MM.1S (cell line): ENCODE data around the gene B4GALT6.

Experiments used
- EZH2 ChIP-seq: fragments of 300-600 bp; sonication (generic); optimal IDR thresholded peaks from 2 replicates; pipeline ENCODE3; 2017; ENCODE audit warnings: low read depth, mild to moderate bottlenecking, antibody characterized with exemption, low read length, mixed read lengths
- TF ChIP-seq, protein P1 (sequence below): fragments of 300-600 bp; sonication (generic); IDR thresholded peaks from 2 replicates; pipeline ENCODE4 v1.5.1; 2016; ENCODE audit warnings: antibody characterized with exemption, low read length, mixed read lengths

DNA sequence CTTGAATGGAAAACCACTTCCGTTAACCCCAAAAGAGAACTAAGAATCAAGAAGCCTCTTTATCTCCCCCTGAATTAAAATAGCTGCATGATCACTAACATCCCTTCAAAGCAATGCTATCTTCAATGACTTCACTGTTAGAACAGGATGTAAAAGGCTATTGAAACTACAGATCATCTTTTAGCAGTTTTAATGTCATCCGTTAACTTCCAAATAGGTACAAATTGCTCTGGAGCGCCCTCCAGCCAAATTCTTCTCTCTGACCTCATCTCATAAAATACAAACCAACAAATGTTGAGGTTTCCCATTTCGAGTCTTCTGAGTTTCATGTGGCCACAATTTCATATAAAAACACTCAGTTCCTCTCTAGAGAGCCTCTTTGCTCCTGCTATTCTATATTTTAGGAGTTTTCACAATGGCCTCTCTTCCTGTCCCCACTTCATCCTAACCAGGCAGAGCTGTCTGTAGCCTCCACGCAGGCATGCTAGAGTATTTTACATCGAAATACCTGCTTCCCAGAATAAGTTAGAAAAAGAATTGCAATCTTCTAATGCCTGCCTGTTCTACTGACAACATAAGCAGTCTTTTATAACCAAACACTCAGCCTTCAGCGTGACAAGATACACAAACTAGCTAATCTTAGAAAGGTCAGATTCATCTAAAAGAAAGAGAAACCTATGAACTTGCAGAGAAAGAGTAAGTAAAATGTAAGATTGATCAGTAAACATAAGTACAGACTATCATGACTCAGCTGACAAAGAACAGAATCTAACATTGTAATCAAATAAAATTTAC is 37.9 kb downstream of the B4GALT6 start:
- TF ChIP-seq, protein P1, sequence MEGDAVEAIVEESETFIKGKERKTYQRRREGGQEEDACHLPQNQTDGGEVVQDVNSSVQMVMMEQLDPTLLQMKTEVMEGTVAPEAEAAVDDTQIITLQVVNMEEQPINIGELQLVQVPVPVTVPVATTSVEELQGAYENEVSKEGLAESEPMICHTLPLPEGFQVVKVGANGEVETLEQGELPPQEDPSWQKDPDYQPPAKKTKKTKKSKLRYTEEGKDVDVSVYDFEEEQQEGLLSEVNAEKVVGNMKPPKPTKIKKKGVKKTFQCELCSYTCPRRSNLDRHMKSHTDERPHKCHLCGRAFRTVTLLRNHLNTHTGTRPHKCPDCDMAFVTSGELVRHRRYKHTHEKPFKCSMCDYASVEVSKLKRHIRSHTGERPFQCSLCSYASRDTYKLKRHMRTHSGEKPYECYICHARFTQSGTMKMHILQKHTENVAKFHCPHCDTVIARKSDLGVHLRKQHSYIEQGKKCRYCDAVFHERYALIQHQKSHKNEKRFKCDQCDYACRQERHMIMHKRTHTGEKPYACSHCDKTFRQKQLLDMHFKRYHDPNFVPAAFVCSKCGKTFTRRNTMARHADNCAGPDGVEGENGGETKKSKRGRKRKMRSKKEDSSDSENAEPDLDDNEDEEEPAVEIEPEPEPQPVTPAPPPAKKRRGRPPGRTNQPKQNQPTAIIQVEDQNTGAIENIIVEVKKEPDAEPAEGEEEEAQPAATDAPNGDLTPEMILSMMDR: no peak
- TF ChIP-seq EZH2: no peak
